B cell (primary cell): Measurements from ENCODE around the gene WWC1. TPM values are rescaled to one million over a fixed set of nuclear protein-coding genes. Genes with fewer than 3 reads are reported as not detected.

Experiments used
- ATAC-seq: fragments of 200-7000 bp; cut with Tn5 transposase; one replicate; pipeline ENCODE4 v1.10.0; 2021; ENCODE audit warnings: low read depth, mild to moderate bottlenecking, moderate number of reproducible peaks, moderate library complexity
- CTCF ChIA-PET: fragments of 350-600 bp; sonication (Branson Sonifier 250); formaldehyde crosslinking; loops from one replicate; lab custom pipeline; 2021; ENCODE audit warnings: antibody characterized with exemption, inconsistent platforms; lab: Charles Lee
- POLR2A ChIA-PET: fragments of 350-600 bp; sonication (Branson Sonifier 250); formaldehyde crosslinking; loops from one replicate; lab custom pipeline; 2021; ENCODE audit warnings: antibody characterized with exemption; lab: Charles Lee
- DNase-seq: peaks from one replicate; pipeline ENCODE4 v3.0.0; 2013
- H2AFZ ChIP-seq: 2 replicates; pipeline ENCODE4 v1.6.1; 2012; ENCODE audit warnings: mild to moderate bottlenecking, low read depth, low read length; ENCODE audit not compliant: insufficient read depth, poor library complexity, severe bottlenecking
- H3K27ac ChIP-seq, 2 donors: 1 replicate in 1 of 2; 2 replicates in 1 of 2; pipeline ENCODE4 v1.5.1; 2012 to 2013; ENCODE audit warnings: low read length in 2 of 2, mild to moderate bottlenecking in 2 of 2, moderate library complexity in 1 of 2
- H3K27me3 ChIP-seq, 4 experiments: fragments of 200-600 bp in 1 of 4; sonication (generic) in 1 of 4; replicated peaks in 1 of 4; 1 replicate in 2 of 4; 2 replicates in 2 of 4; pipeline versions ENCODE4 v1.6.1 to v1.7.0; 2013 to 2016; ENCODE audit warnings: low read length in 3 of 4, mild to moderate bottlenecking in 2 of 4, mixed read lengths in 1 of 4, moderate library complexity in 1 of 4; ENCODE audit not compliant: insufficient read depth in 4 of 4, control insufficient read depth in 3 of 4; ENCODE audit errors: control extremely low read depth in 1 of 4
- H3K36me3 ChIP-seq, 2 experiments: replicated peaks in 1 of 2; 1 replicate in 1 of 2; 2 replicates in 1 of 2; pipeline versions ENCODE4 v1.6.1 to v1.7.1; 2013; ENCODE audit warnings: low read length in 1 of 2; ENCODE audit not compliant: insufficient read depth in 2 of 2, control insufficient read depth in 1 of 2; ENCODE audit errors: control extremely low read depth in 1 of 2, extremely low read depth in 1 of 2
- H3K4me1 ChIP-seq, 2 donors: fragments of 200-600 bp in 1 of 2; sonication (generic) in 1 of 2; 1 replicate in 1 of 2; 2 replicates in 1 of 2; pipeline versions ENCODE4 v1.5.1 to v1.6.1; 2013 to 2017; ENCODE audit warnings: low read length in 2 of 2; ENCODE audit not compliant: control insufficient read depth in 2 of 2, insufficient read depth in 2 of 2
- H3K4me2 ChIP-seq: replicated peaks from 2 replicates; pipeline ENCODE3; 2012; ENCODE audit warnings: mild to moderate bottlenecking, low read depth, low read length; ENCODE audit not compliant: poor library complexity, severe bottlenecking
- H3K4me3 ChIP-seq, 5 experiments: fragments of 200-600 bp in 1 of 5; sonication (generic) in 1 of 5; 1 replicate in 3 of 5; 2 replicates in 2 of 5; pipeline versions ENCODE4 v1.5.1 to v1.7.0; 2011 to 2016; ENCODE audit warnings: low read length in 4 of 5, mild to moderate bottlenecking in 4 of 5, low read depth in 2 of 5, control low read depth in 1 of 5, moderate library complexity in 1 of 5; ENCODE audit not compliant: insufficient read depth in 1 of 5; ENCODE audit errors: control extremely low read depth in 1 of 5, extremely low read depth in 1 of 5
- H3K79me2 ChIP-seq: fragments of 200-600 bp; sonication (generic); one replicate; pipeline ENCODE4 v1.6.0; 2016; ENCODE audit warnings: low read length; ENCODE audit not compliant: control insufficient read depth, insufficient read depth
- H3K9ac ChIP-seq: fragments of 200-600 bp; sonication (generic); 2 replicates; pipeline ENCODE4 v1.6.1; 2017; ENCODE audit warnings: mild to moderate bottlenecking, low read length, moderate library complexity
- H3K9me3 ChIP-seq, 3 donors: one replicate each; pipeline versions ENCODE4 v1.6.1 to v1.7.1; 2013; ENCODE audit warnings: low read length in 2 of 3; ENCODE audit not compliant: control insufficient read depth in 2 of 3, insufficient read depth in 1 of 3; ENCODE audit errors: control extremely low read depth in 1 of 3
- H4K20me1 ChIP-seq: 2 replicates; pipeline ENCODE4 v1.6.0; 2012; ENCODE audit warnings: mild to moderate bottlenecking, low read length; ENCODE audit not compliant: insufficient read depth, control insufficient read depth, poor library complexity, severe bottlenecking
- H3K27ac Mint-ChIP-seq: one replicate; pipeline ENCODE4 v1.8.0; 2021; ENCODE audit warnings: mixed read lengths
- H3K27me3 Mint-ChIP-seq: one replicate; pipeline ENCODE4 v1.8.0; 2021; ENCODE audit warnings: mixed read lengths
- H3K4me1 Mint-ChIP-seq: one replicate; pipeline ENCODE4 v1.8.0; 2021; ENCODE audit warnings: mixed read lengths
- H3K4me3 Mint-ChIP-seq: one replicate; pipeline ENCODE4 v1.8.0; 2021; ENCODE audit warnings: mixed read lengths
- H3K9me3 Mint-ChIP-seq: one replicate; pipeline ENCODE4 v1.8.0; 2022; ENCODE audit warnings: mixed read lengths; ENCODE audit not compliant: insufficient read depth
- EZH2 ChIP-seq: IDR thresholded peaks from 2 replicates; pipeline ENCODE4 v1.6.1; 2012; ENCODE audit warnings: borderline replicate concordance, low read depth, mild to moderate bottlenecking, moderate library complexity, low read length; ENCODE audit not compliant: insufficient read depth, poor library complexity, severe bottlenecking
- WGBS: methylation state at CpG from one replicate; pipeline ENCODE4 v1.1.5; 2013; ENCODE audit warnings: missing lambda C conversion rate; ENCODE audit not compliant: insufficient coverage; 5-methylcytosine and 5-hydroxymethylcytosine counted together
- intact Hi-C: fragments of 100-400 bp; cut with micrococcal nuclease; formaldehyde crosslinking; loops from one replicate; pipeline ENCODE4 v1.10.0; 2022
- polyA plus RNA-seq: library from polyadenylated mRNA; depleted of rRNA; stranded (reverse); fragments of >200 nt; gene quantifications from 2 replicates; pipeline ENCODE4 v1.2.3, GENCODE V29; 2012
- total RNA-seq, 2 donors: library from RNA; stranded (reverse); fragments of 120-200 nt in 1 of 2; gene quantifications; 1 replicate in 1 of 2; 2 replicates in 1 of 2; pipeline versions ENCODE4 v1.2.3 to v1.2.4, GENCODE V29; 2013 to 2022
- TF ChIP-seq, protein P1 (sequence below): fragments of 200-600 bp; IDR thresholded peaks from one replicate; pipeline ENCODE4 v1.8.0; 2022; ENCODE audit warnings: antibody characterized with exemption, mild to moderate bottlenecking

The WWC1 gene
- total and polyA plus RNA-seq, 2 donors (not counting 1 experiment from before 2014, with no cell fraction given): 1.5 to 2.0 TPM

DNA sequence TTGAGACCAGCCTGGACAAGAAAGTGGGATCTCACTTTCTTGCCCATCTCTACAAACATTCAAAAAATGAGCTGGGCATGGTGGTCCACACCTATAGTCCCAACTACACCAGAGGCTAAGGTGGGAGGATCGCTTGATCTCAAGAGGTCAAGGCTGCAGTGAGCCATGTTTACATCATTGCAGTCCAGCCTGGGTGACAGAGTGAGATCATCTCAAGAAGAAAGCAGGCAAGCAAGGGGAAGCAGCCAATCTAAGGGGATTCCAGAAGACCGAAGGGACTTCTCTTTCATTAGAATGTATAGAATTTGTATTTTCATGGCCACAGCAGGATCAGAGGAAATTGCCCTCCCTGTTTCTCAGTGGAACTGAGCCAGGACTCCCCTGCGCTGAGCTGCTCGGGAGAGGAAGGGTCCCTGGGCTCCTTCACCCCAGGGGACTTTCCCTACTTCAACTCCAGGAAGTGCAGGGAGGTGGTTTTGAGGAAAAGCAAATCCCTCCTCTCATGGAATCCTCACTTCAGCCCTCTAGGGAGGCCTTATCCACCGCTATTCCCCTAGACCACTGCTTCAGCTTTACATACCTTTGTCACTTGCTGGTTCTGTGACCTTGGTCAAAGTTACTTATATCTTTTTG, 12.1 kb downstream of the WWC1 start:
- peaks cover 0 to 4% (median 0%) of the 10 kb centered on the region in 3 donors for H3K9me3 ChIP-seq
- no peak overlapping the region for H3K4me3 ChIP-seq
- H4K20me1 ChIP-seq: no peaks in the 10 kb centered on the region
- POLR2A ChIA-PET: no interaction called here
- Mint-ChIP-seq H3K4me1 (no peaks in the 10 kb centered on the region), H3K27ac (no peak overlapping the region), H3K4me3 (no peak overlapping the region), H3K27me3 (no peaks in the 10 kb centered on the region), H3K9me3 (peaks cover 4% of the 10 kb centered on the region)
- WGBS: 100% methylated on average over 2 of the region's 5 CpGs
- H3K36me3 ChIP-seq: no peaks in the 10 kb centered on the region
- CTCF ChIA-PET: no interaction called here
- H3K79me2 ChIP-seq: no peaks in the 10 kb centered on the region
- no peak overlapping the region for H3K9ac ChIP-seq
- no peaks in the 10 kb centered on the region for H3K4me1 ChIP-seq
- TF ChIP-seq, protein P1, sequence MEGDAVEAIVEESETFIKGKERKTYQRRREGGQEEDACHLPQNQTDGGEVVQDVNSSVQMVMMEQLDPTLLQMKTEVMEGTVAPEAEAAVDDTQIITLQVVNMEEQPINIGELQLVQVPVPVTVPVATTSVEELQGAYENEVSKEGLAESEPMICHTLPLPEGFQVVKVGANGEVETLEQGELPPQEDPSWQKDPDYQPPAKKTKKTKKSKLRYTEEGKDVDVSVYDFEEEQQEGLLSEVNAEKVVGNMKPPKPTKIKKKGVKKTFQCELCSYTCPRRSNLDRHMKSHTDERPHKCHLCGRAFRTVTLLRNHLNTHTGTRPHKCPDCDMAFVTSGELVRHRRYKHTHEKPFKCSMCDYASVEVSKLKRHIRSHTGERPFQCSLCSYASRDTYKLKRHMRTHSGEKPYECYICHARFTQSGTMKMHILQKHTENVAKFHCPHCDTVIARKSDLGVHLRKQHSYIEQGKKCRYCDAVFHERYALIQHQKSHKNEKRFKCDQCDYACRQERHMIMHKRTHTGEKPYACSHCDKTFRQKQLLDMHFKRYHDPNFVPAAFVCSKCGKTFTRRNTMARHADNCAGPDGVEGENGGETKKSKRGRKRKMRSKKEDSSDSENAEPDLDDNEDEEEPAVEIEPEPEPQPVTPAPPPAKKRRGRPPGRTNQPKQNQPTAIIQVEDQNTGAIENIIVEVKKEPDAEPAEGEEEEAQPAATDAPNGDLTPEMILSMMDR: no peak
- no peak for TF ChIP-seq EZH2
- intact Hi-C loops: no loop called here
- ATAC-seq: no peak
- no peak overlapping the region for H3K27ac ChIP-seq
- DNase-seq: no peak
- H3K27me3 ChIP-seq: no peaks in the 10 kb centered on the region
- H3K4me2 ChIP-seq: no peak overlapping the region
- no peak overlapping the region for H2AFZ ChIP-seq

DNA sequence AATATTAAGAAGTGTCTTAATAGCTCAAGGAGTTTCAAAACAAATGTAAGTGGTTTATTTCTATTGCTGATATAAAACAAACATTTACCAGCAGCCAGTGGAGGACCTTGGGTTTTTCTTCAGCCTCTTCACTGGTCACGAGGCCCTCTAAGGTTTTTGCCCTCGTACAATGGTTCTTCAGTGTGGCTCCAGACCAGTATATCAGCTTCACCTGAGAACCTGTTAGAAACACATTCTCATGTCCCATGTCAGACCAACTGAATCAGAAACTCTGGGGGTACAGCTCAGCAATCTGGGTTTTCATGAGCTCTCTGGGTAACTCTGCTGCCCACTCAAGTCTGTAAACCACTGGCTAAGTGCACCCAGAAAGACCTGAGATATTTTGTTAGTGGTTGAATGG, 12.9 kb downstream of the WWC1 start:
- no peak overlapping the region for H3K27ac Mint-ChIP-seq
- H3K27me3 Mint-ChIP-seq: no peaks in the 10 kb centered on the region
- intact Hi-C loops: no loop called here
- H3K4me3 ChIP-seq: no peak overlapping the region
- H3K79me2 ChIP-seq: no peaks in the 10 kb centered on the region
- ATAC-seq (no peak), DNase-seq (no peak)
- peaks cover 4% of the 10 kb centered on the region for H3K9me3 Mint-ChIP-seq
- WGBS: 95% methylated on average over 2 of the region's 2 CpGs
- H3K4me2 ChIP-seq: no peak overlapping the region
- H3K9me3 ChIP-seq: peaks cover 0 to 4% (median 0%) of the 10 kb centered on the region in 3 donors
- no peaks in the 10 kb centered on the region for H3K36me3 ChIP-seq
- no peaks in the 10 kb centered on the region for H3K27me3 ChIP-seq
- H3K27ac ChIP-seq: no peak overlapping the region
- H4K20me1 ChIP-seq: no peaks in the 10 kb centered on the region
- H2AFZ ChIP-seq: no peak overlapping the region
- no peaks in the 10 kb centered on the region for H3K4me1 ChIP-seq
- ChIA-PET POLR2A (no interaction called here), CTCF (no interaction called here)
- no peak overlapping the region for H3K9ac ChIP-seq
- no peaks in the 10 kb centered on the region for H3K4me1 Mint-ChIP-seq
- H3K4me3 Mint-ChIP-seq: no peak overlapping the region
- TF ChIP-seq, protein P1: no peak
- TF ChIP-seq EZH2: no peak
